Spleen (tissue), 11 donors: ENCODE data around the gene IFI27L1. TPM values are rescaled to one million over a fixed set of nuclear protein-coding genes. Genes with fewer than 3 reads are reported as not detected.

Source experiments
- DNase-seq: peaks from one replicate; pipeline ENCODE4 v3.0.0-alpha.2; 2020
- H3K27ac ChIP-seq, 8 donors: fragments of 200-600 bp; sonication (generic) in 7 of 8; 1 replicate in 4 of 8; 2 replicates in 4 of 8; pipeline versions ENCODE4 v1.5.0 to v1.8.0; 2016 to 2021; ENCODE audit warnings: inconsistent platforms in 4 of 8, mild to moderate bottlenecking in 4 of 8, moderate library complexity in 1 of 8
- H3K27me3 ChIP-seq, 7 donors: fragments of 200-600 bp; sonication (generic) in 6 of 7; replicated peaks in 1 of 7; 1 replicate in 4 of 7; 2 replicates in 3 of 7; pipeline versions ENCODE4 v1.5.0 to v1.8.0; 2016 to 2021; ENCODE audit warnings: inconsistent platforms in 3 of 7, mild to moderate bottlenecking in 1 of 7
- H3K36me3 ChIP-seq, 6 donors: fragments of 200-600 bp; sonication (generic) in 5 of 6; 1 replicate in 4 of 6; 2 replicates in 2 of 6; pipeline versions ENCODE4 v1.5.0 to v1.8.0; 2016 to 2021; ENCODE audit warnings: inconsistent platforms in 2 of 6
- H3K4me1 ChIP-seq, 6 donors: fragments of 200-600 bp; sonication (generic) in 5 of 6; 1 replicate in 3 of 6; 2 replicates in 3 of 6; pipeline versions ENCODE4 v1.5.0 to v1.8.0; 2016 to 2021; ENCODE audit warnings: inconsistent platforms in 3 of 6
- H3K4me3 ChIP-seq, 8 donors: fragments of 200-600 bp; sonication (generic) in 7 of 8; 1 replicate in 4 of 8; 2 replicates in 4 of 8; pipeline versions ENCODE4 v1.5.0 to v1.8.0; 2016 to 2021; ENCODE audit warnings: inconsistent platforms in 4 of 8, mild to moderate bottlenecking in 4 of 8, moderate library complexity in 2 of 8
- H3K9me3 ChIP-seq, 8 donors: fragments of 200-600 bp; sonication (generic) in 7 of 8; 1 replicate in 4 of 8; 2 replicates in 4 of 8; pipeline versions ENCODE4 v1.5.0 to v1.8.0; 2016 to 2021; ENCODE audit warnings: inconsistent platforms in 4 of 8
- POLR2A ChIP-seq, 3 donors: fragments of 450-650 bp; IDR thresholded peaks; one replicate each; pipeline ENCODE4 v1.5.1; 2017; ENCODE audit warnings: antibody characterized with exemption in 3 of 3, mild to moderate bottlenecking in 1 of 3
- POLR2AphosphoS5 ChIP-seq, 3 donors: sonication (generic); formaldehyde crosslinking; IDR thresholded peaks; one replicate each; pipeline ENCODE4 v1.5.1; 2017; ENCODE audit warnings: antibody characterized with exemption in 3 of 3
- WGBS, 5 donors: extraction: QIAGEN DNeasy Blood & Tissue Kit in 3 of 5; methylation state at CpG; one replicate each; pipeline versions ENCODE4 v1.1.5 to v1.1.7; 2013 to 2018; 5-methylcytosine and 5-hydroxymethylcytosine counted together
- intact Hi-C: fragments of 100-400 bp; cut with DNase I; formaldehyde crosslinking; loops from one replicate; pipeline ENCODE4 v1.15.0; 2023; ENCODE audit warnings: low total_unique reads
- polyA plus RNA-seq, 3 donors: library from polyadenylated mRNA; stranded (reverse); fragments of 200-250 nt; gene quantifications; one replicate each; pipeline ENCODE4 v1.2.1, GENCODE V29; 2013
- total RNA-seq, 7 donors: library from RNA; depleted of rRNA in 3 of 7; stranded (reverse); fragments of >200 nt in 3 of 7; fragmentation: NEBNext Ultra II Directional in 4 of 7; extraction: Animal tissue kit (Norgen Biotek cat#: 25700) in 4 of 7; gene quantifications; one replicate each; pipeline versions ENCODE4 v1.1.0 to v1.2.1, GENCODE V29; 2016 to 2021
- TF ChIP-seq, protein P1 (sequence below), 11 experiments: fragments of 200-600 bp in 7 of 11; fragments of 450-650 bp in 4 of 11; sonication (generic) in 4 of 11; IDR thresholded peaks in 8 of 11; conservative IDR thresholded peaks in 3 of 11; 1 replicate in 7 of 11; 2 replicates in 4 of 11; pipeline versions ENCODE4 v1.4.0 to v1.8.0; 2016 to 2021; ENCODE audit warnings: antibody characterized with exemption in 11 of 11, inconsistent platforms in 4 of 11, mild to moderate bottlenecking in 1 of 11
- donor health status: healthy with polysubstance abuse.
- donor health status: DM: no; HTN: no; CAD: no; lungs with moderate emphysema.
- donor health status: DM: no; HTN: no; CAD: no.
- donor health status: Bipolar disorder and iron deficiency.
- donor health status: healthy.
- donor health status: DM: no; HTN: no; CAD: no.
- donor health status: DM: yes; HTN: yes; CAD: no.

Gene IFI27L1
- total and polyA plus RNA-seq, 10 donors, result 4.4 to 18.8 (median 12.0) TPM

DNA sequence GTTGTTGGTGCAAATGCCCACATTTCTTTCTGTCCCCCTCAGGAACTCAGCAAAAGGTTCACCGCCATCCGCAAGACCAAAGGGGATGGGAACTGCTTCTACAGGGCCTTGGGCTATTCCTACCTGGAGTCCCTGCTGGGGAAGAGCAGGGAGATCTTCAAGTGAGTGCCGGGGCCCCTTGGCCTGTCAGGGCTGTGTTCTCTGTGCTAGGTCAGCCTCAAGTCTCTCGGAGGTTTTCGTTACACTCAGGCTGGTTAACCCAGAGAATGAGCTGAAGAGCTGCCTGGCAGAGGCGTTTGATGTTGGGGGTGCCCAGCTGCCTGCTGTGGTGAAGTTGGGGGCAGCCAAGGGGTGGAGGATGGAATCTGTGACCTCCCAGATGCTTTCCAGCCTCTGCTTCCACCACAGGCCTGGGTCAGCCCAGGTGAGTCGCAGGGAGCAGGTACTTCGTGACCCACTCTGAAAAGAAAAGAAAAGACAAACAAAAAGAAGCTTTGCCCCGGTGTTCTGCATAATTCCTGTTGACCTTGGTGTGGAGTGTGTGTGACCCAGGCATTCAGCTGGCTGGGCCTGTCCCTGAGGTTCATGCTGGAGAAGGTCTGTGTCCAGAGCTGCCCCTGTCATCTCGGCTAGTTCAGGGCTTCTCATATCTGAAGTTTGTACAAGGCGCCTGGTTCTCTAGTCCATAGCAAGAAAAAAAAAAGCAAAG, 42.0 kb upstream of the IFI27L1 start:
- intact Hi-C loops, result loop anchor here (5.0 kb wide), 1 partner anchor 138 kb away; no protein-coding TSS in a partner anchor
- 83 to 92% (median 92%) methylated on average over 11 of the region's 11 CpGs for WGBS, 5 donors

GRCh38 chr14:94040247-94040646, 40.9 kb upstream of the IFI27L1 start:
- H3K9me3 ChIP-seq, result no peaks in the 10 kb centered on the region
- no peak overlapping the region for H3K27ac ChIP-seq
- WGBS, 5 donors, result 80 to 93% (median 86%) methylated on average over 5 of the region's 5 CpGs
- TF ChIP-seq, protein P1, sequence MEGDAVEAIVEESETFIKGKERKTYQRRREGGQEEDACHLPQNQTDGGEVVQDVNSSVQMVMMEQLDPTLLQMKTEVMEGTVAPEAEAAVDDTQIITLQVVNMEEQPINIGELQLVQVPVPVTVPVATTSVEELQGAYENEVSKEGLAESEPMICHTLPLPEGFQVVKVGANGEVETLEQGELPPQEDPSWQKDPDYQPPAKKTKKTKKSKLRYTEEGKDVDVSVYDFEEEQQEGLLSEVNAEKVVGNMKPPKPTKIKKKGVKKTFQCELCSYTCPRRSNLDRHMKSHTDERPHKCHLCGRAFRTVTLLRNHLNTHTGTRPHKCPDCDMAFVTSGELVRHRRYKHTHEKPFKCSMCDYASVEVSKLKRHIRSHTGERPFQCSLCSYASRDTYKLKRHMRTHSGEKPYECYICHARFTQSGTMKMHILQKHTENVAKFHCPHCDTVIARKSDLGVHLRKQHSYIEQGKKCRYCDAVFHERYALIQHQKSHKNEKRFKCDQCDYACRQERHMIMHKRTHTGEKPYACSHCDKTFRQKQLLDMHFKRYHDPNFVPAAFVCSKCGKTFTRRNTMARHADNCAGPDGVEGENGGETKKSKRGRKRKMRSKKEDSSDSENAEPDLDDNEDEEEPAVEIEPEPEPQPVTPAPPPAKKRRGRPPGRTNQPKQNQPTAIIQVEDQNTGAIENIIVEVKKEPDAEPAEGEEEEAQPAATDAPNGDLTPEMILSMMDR (IDR thresholded peaks at IDR 0.05 in 8 of 11, conservative IDR thresholded peaks at IDR 0.05 in 3 of 11), result no peak
- TF ChIP-seq POLR2AphosphoS5 (IDR thresholded peaks at IDR 0.05) (no peak), POLR2A (IDR thresholded peaks at IDR 0.05) (no peak)
- H3K36me3 ChIP-seq, result peaks cover 0 to 21% (median 9%) of the 10 kb centered on the region in 6 donors
- DNase-seq, result peak; percentile 54
- intact Hi-C loops, result no loop called here
- no peaks in the 10 kb centered on the region for H3K27me3 ChIP-seq
- H3K4me3 ChIP-seq, result no peak overlapping the region
- H3K4me1 ChIP-seq, result peaks cover 0 to 45% (median 14%) of the 10 kb centered on the region in 6 donors

More for the DNA sequence above, 42.0 kb upstream of the IFI27L1 start:
- peak; percentile 62 for DNase-seq
- H3K9me3 ChIP-seq, result no peaks in the 10 kb centered on the region
- no peak overlapping the region for H3K27ac ChIP-seq
- no peaks in the 10 kb centered on the region for H3K27me3 ChIP-seq
- peaks cover 0 to 45% (median 14%) of the 10 kb centered on the region in 6 donors for H3K4me1 ChIP-seq
- TF ChIP-seq, protein P1 (IDR thresholded peaks at IDR 0.05 in 8 of 11, conservative IDR thresholded peaks at IDR 0.05 in 3 of 11), result no peak
- H3K36me3 ChIP-seq, result peaks cover 0 to 10% (median 1%) of the 10 kb centered on the region in 6 donors
- no peak overlapping the region for H3K4me3 ChIP-seq

DNA sequence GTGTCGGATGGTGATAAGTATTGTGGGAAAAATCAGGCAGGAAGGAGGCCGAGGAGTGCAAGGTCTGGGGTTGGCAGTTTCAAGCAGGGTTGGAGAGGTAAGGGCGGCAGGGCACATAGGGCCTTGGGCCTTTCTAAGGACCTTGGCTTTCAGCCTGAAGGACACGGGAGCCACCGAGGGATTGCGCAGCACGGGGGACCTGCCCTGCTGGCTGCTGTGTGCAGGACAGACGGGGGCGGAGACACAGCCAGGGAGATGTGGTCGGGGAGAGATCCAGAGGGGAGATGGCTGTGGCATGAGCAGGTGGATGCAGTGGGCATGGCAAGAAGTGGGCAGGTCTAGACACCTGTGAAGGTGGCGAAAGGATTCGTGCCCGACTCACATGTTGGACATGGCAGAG, 40.3 kb upstream of the IFI27L1 start:
- Histone ChIP-seq H3K36me3 (peaks cover 0 to 27% (median 13%) of the 10 kb centered on the region in 6 donors), H3K4me1 (peaks cover 0 to 45% (median 16%) of the 10 kb centered on the region in 6 donors), H3K27me3 (no peaks in the 10 kb centered on the region), H3K27ac (no peak overlapping the region), H3K9me3 (no peaks in the 10 kb centered on the region), H3K4me3 (no peak overlapping the region)
- intact Hi-C loops, result no loop called here
- TF ChIP-seq POLR2AphosphoS5 (IDR thresholded peaks at IDR 0.05), result peak; percentile 23 to 72 (median 61)
- TF ChIP-seq POLR2A (IDR thresholded peaks at IDR 0.05), result no peak
- TF ChIP-seq, protein P1 (IDR thresholded peaks at IDR 0.05 in 8 of 11, conservative IDR thresholded peaks at IDR 0.05 in 3 of 11), result peak in 1 of 11 experiments; percentile 6
- 72 to 83% (median 79%) methylated on average over 13 of the region's 13 CpGs for WGBS, 5 donors
- peak; percentile 76 for DNase-seq

DNA sequence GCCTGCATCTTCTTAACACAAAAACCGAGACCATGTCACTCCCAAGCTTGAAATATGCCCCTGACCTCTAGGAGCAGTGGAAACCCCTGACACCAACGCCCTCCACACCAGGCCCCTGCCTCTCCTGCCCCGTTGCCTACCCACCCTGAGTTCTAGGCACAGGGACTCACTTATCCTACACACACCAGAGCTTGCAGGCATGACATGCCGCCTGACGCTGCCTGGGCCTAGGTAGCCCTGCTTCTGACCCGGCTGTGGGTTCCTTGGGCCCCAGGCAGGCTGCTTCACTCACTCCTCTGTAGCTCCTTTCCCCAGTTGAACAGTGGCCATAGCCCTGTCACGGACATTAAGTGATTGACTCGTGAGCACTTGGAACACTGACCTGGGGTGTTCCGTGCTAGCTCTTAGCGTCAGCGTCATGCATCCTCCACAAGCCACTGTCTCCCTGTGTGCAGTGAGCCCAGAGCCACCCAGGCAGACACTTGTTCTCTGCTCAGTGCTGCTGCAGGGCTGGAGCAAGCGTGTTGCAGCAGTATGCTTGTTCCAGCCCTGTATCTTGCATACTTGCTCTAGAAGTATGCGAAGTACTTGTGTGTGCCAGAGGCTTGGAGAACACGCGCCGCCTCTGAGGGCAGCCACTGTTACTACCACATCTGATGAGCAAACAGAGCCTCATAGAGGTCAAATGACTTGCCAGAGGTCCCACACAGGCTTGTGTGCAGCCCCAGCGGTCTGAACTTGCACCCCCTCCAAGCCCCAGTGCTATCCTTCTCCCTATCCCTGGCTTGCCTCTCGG, 39.4 kb upstream of the IFI27L1 start:
- H3K4me1 ChIP-seq, result peaks cover 0 to 43% (median 17%) of the 10 kb centered on the region in 6 donors
- H3K4me3 ChIP-seq, result no peak overlapping the region
- intact Hi-C loops, result no loop called here
- DNase-seq, result peak; percentile 60
- H3K9me3 ChIP-seq, result no peaks in the 10 kb centered on the region
- TF ChIP-seq POLR2A (IDR thresholded peaks at IDR 0.05) (no peak), POLR2AphosphoS5 (IDR thresholded peaks at IDR 0.05) (peak; percentile 36 to 65 (median 37))
- WGBS, 5 donors, result 71 to 88% (median 83%) methylated on average over 13 to 18 of the region's 18 CpGs
- H3K36me3 ChIP-seq, result peaks cover 0 to 36% (median 22%) of the 10 kb centered on the region in 6 donors
- H3K27ac ChIP-seq, result no peak overlapping the region
- H3K27me3 ChIP-seq, result no peaks in the 10 kb centered on the region
